HG02623 (cell line): ENCODE results near the gene GPR33.
"Not testable (repeated sequence)": the region's sequence is repeated elsewhere in the genome, so short reads cannot be mapped to it uniquely, and the experiment has no call there.

ENCODE experiments used
- ATAC-seq: cut with Tn5 transposase; IDR thresholded peaks from one replicate; pipeline ENCODE4 v1.9.1; 2021; ENCODE audit warnings: moderate library complexity; ENCODE audit not compliant: unreplicated experiment

GPR33 gene

GRCh38 chr14:31487886-31488285 lies at the start of gene GPR33:
GPR33 (minus strand) TSS chr14:31488039; CDS start chr14:31483965, 4,074 bp downstream.
- ATAC-seq, result no peak

GRCh38 chr14:31536201-31536960 lies 48.5 kb upstream of the GPR33 start:
- ATAC-seq, result no peak

- ATAC-seq, result no peak
Observed at GRCh38 chr14:31530136-31530535, 42.3 kb upstream of the GPR33 start.

- no peak for ATAC-seq
Observed at GRCh38 chr14:31529053-31529452, 41.2 kb upstream of the GPR33 start.

- ATAC-seq, result no peak
Observed at GRCh38 chr14:31527546-31527945, 39.7 kb upstream of the GPR33 start.

GRCh38 chr14:31527087-31527486 lies 39.2 kb upstream of the GPR33 start:
- no peak for ATAC-seq

- ATAC-seq, result no peak
Observed at GRCh38 chr14:31510855-31511254, 23.0 kb upstream of the GPR33 start.

GRCh38 chr14:31510222-31510621 lies 22.4 kb upstream of the GPR33 start:
- no peak for ATAC-seq

- no peak for ATAC-seq
Observed at GRCh38 chr14:31508135-31508534, 20.3 kb upstream of the GPR33 start.

GRCh38 chr14:31505411-31505810 lies 17.6 kb upstream of the GPR33 start:
- no peak for ATAC-seq

- no peak for ATAC-seq
Observed at GRCh38 chr14:31501870-31502269, 14.0 kb upstream of the GPR33 start.

- ATAC-seq, result no peak
Observed at GRCh38 chr14:31492759-31493498, 5.1 kb upstream of the GPR33 start.

- peak; percentile 56 for ATAC-seq
Observed at GRCh38 chr14:31489691-31490090, 1.9 kb upstream of the GPR33 start.

- ATAC-seq, result no peak
Observed at GRCh38 chr14:31486764-31487163, 1.1 kb downstream of the GPR33 start.

GRCh38 chr14:31484754-31485153 lies 3.1 kb downstream of the GPR33 start:
- ATAC-seq, result no peak

GRCh38 chr14:31480156-31480555 lies 7.7 kb downstream of the GPR33 start:
- ATAC-seq, result no peak

- ATAC-seq, result no peak
Observed at GRCh38 chr14:31479027-31479426, 8.8 kb downstream of the GPR33 start.

- no peak for ATAC-seq
Observed at GRCh38 chr14:31477248-31477647, 10.6 kb downstream of the GPR33 start.

- no peak for ATAC-seq
Observed at GRCh38 chr14:31476131-31476866, 11.5 kb downstream of the GPR33 start.

- no peak for ATAC-seq
Observed at GRCh38 chr14:31466554-31466953, 21.3 kb downstream of the GPR33 start.

- no peak for ATAC-seq
Observed at GRCh38 chr14:31465111-31465510, 22.7 kb downstream of the GPR33 start.

GRCh38 chr14:31462450-31462849 lies 25.4 kb downstream of the GPR33 start:
- not testable (repeated sequence) for ATAC-seq
